Neural cell (in vitro differentiated cells): ENCODE data around the gene PRKAB1. TPM values are rescaled to one million over a fixed set of nuclear protein-coding genes. Genes with fewer than 3 reads are reported as not detected.

Experiments used
- H2AFZ ChIP-seq: fragments of 200-600, 300-800 bp; sonication (generic), shearing (Covaris generic); 2 replicates; pipeline ENCODE4 v1.6.0; 2014; ENCODE audit warnings: low read depth, mild to moderate bottlenecking, antibody characterized with exemption, low read length, moderate library complexity
- H3F3A ChIP-seq: fragments of 200-600 bp; shearing (Covaris generic); 2 replicates; pipeline ENCODE4 v1.6.1; 2016; ENCODE audit warnings: mild to moderate bottlenecking, moderate library complexity, mixed read lengths, antibody characterized with exemption, low read length; ENCODE audit not compliant: insufficient read depth, poor library complexity, severe bottlenecking
- H3K27ac ChIP-seq: fragments of 200-600, 300-800 bp; sonication (generic), shearing (Covaris generic); 2 replicates; pipeline ENCODE4 v1.5.1; 2014; ENCODE audit warnings: mild to moderate bottlenecking, low read length, moderate library complexity
- H3K27me3 ChIP-seq: fragments of 300-800, 200-600 bp; sonication (generic), shearing (Covaris generic); 2 replicates; pipeline ENCODE4 v1.6.0; 2014; ENCODE audit warnings: mild to moderate bottlenecking, low read depth, low read length, moderate library complexity; ENCODE audit not compliant: insufficient read depth
- H3K36me3 ChIP-seq: fragments of 300-800, 200-600 bp; sonication (generic), shearing (Covaris generic); 2 replicates; pipeline ENCODE4 v1.5.1; 2014; ENCODE audit warnings: mild to moderate bottlenecking, antibody characterized with exemption, low read length, moderate library complexity; ENCODE audit not compliant: insufficient read depth
- H3K4me2 ChIP-seq: fragments of 300-800, 200-600 bp; sonication (generic), shearing (Covaris generic); 2 replicates; pipeline ENCODE4 v1.6.0; 2014; ENCODE audit warnings: mild to moderate bottlenecking, low read length
- H3K4me3 ChIP-seq: fragments of 300-800, 200-600 bp; sonication (generic), shearing (Covaris generic); 2 replicates; pipeline ENCODE4 v1.5.1; 2014; ENCODE audit warnings: mild to moderate bottlenecking, low read length, moderate library complexity
- H3K79me2 ChIP-seq: fragments of 200-600 bp; shearing (Covaris generic); replicated peaks from 2 replicates; pipeline ENCODE4 v1.6.0; 2014; ENCODE audit warnings: mild to moderate bottlenecking, low read length, moderate library complexity; ENCODE audit not compliant: insufficient read depth
- H3K9ac ChIP-seq: fragments of 300-800, 200-600 bp; sonication (generic), shearing (Covaris generic); 2 replicates; pipeline ENCODE4 v1.6.1; 2016; ENCODE audit warnings: mild to moderate bottlenecking, low read length, mixed read lengths
- H3K9me2 ChIP-seq: fragments of 200-600 bp; shearing (Covaris generic); 2 replicates; pipeline ENCODE4 v1.6.1; 2016; ENCODE audit warnings: mild to moderate bottlenecking, low read length, mixed read lengths; ENCODE audit not compliant: insufficient read depth
- H3K9me3 ChIP-seq: fragments of 200-600, 300-800 bp; sonication (generic), shearing (Covaris generic); 2 replicates; pipeline ENCODE4 v1.6.1; 2016; ENCODE audit warnings: mild to moderate bottlenecking, mixed run types, low read length, moderate library complexity, mixed read lengths
- H4K20me1 ChIP-seq: fragments of 200-600 bp; shearing (Covaris generic); 2 replicates; pipeline ENCODE4 v1.6.1; 2016; ENCODE audit warnings: mild to moderate bottlenecking, mixed run types; ENCODE audit not compliant: insufficient read depth
- CTCF ChIP-seq: fragments of 450-650 bp; IDR thresholded peaks from 2 replicates; pipeline ENCODE4 v1.5.1; 2014; ENCODE audit warnings: antibody characterized with exemption, mild to moderate bottlenecking, moderate library complexity; ENCODE audit not compliant: poor library complexity, severe bottlenecking
- EP300 ChIP-seq: fragments of 450-650 bp; conservative IDR thresholded peaks from 2 replicates; pipeline ENCODE4 v1.6.1; 2014; ENCODE audit warnings: antibody characterized with exemption, mild to moderate bottlenecking, moderate library complexity; ENCODE audit not compliant: poor library complexity, severe bottlenecking
- EZH2 ChIP-seq: fragments of 200-600, 300-800 bp; shearing (Covaris generic), sonication (generic); IDR thresholded peaks from 2 replicates; pipeline ENCODE4 v1.6.1; 2014; ENCODE audit warnings: antibody characterized with exemption, low read length, borderline replicate concordance, mild to moderate bottlenecking; ENCODE audit not compliant: insufficient read depth, poor library complexity, severe bottlenecking
- MXI1 ChIP-seq: fragments of 450-650 bp; conservative IDR thresholded peaks from 2 replicates; pipeline ENCODE4 v1.6.1; 2014; ENCODE audit warnings: antibody characterized with exemption, mild to moderate bottlenecking; ENCODE audit not compliant: poor library complexity, severe bottlenecking
- POLR2AphosphoS5 ChIP-seq: IDR thresholded peaks from 2 replicates; pipeline ENCODE4 v1.6.1; 2012
- RAD21 ChIP-seq: fragments of 450-650 bp; conservative IDR thresholded peaks from 2 replicates; pipeline ENCODE4 v1.6.1; 2014; ENCODE audit warnings: antibody characterized with exemption, mild to moderate bottlenecking, moderate library complexity
- REST ChIP-seq: IDR thresholded peaks from 2 replicates; pipeline ENCODE4 v1.6.1; 2012; ENCODE audit warnings: borderline replicate concordance
- SMC3 ChIP-seq: fragments of 450-650 bp; conservative IDR thresholded peaks from 2 replicates; pipeline ENCODE4 v1.6.1; 2014; ENCODE audit warnings: antibody characterized with exemption, mild to moderate bottlenecking, moderate library complexity; ENCODE audit not compliant: poor library complexity
- TAF1 ChIP-seq: IDR thresholded peaks from 2 replicates; pipeline ENCODE4 v1.6.1; 2012; ENCODE audit warnings: low read depth
- polyA plus RNA-seq: library from polyadenylated mRNA; depleted of rRNA; stranded (reverse); fragments of >200 nt; gene quantifications from 2 replicates; pipeline ENCODE4 v1.2.3, GENCODE V29; 2014

PRKAB1 gene
- polyA plus RNA-seq, 1 donor from 2014 or later, result 38.0 TPM

- Histone ChIP-seq H3F3A (no peaks in the 10 kb centered on the region), H4K20me1 (no peaks in the 10 kb centered on the region), H3K36me3 (no peaks in the 10 kb centered on the region), H2AFZ (peak overlapping the region; percentile 30), H3K9me3 (no peaks in the 10 kb centered on the region), H3K9me2 (no peaks in the 10 kb centered on the region), H3K27me3 (no peaks in the 10 kb centered on the region), H3K4me2 (peak overlapping the region; percentile 70), H3K4me3 (peak overlapping the region; percentile 81), H3K9ac (peak overlapping the region; percentile 85), H3K79me2 (peaks cover 11% of the 10 kb centered on the region), H3K27ac (peak overlapping the region; percentile 66)
- TF ChIP-seq EP300 (no peak), REST (no peak), RAD21 (no peak), CTCF (no peak), SMC3 (no peak), EZH2 (no peak), POLR2AphosphoS5 (no peak), MXI1 (no peak), TAF1 (no peak)
Measured at GRCh38 chr12:119666900-119667576, 895 bp upstream of the PRKAB1 start.

GRCh38 chr12:119668324-119668841 lies 450 bp downstream of the PRKAB1 start:
- Histone ChIP-seq H3K9ac (peak overlapping the region; percentile 85), H3K27ac (peak overlapping the region; percentile 81), H3K27me3 (no peaks in the 10 kb centered on the region), H3F3A (no peaks in the 10 kb centered on the region), H2AFZ (peak overlapping the region; percentile 71), H3K9me3 (no peaks in the 10 kb centered on the region), H3K36me3 (no peaks in the 10 kb centered on the region), H3K4me2 (peak overlapping the region; percentile 85), H3K9me2 (no peaks in the 10 kb centered on the region), H3K4me3 (peak overlapping the region; percentile 81), H4K20me1 (no peaks in the 10 kb centered on the region), H3K79me2 (peaks cover 11% of the 10 kb centered on the region)
- TF ChIP-seq REST, result no peak
- TF ChIP-seq EZH2, result no peak
- TF ChIP-seq EP300, result no peak
